Loucy (cell line): Measurements from ENCODE around the gene TTC31.

ENCODE experiments used
- H2AFZ ChIP-seq: fragments of 200-600 bp; sonication (generic); 2 replicates; pipeline ENCODE4 v1.6.0; 2016; ENCODE audit warnings: antibody characterized with exemption, mild to moderate bottlenecking, low read length, moderate library complexity
- H3F3A ChIP-seq: fragments of 200-600 bp; 2 replicates; pipeline ENCODE4 v1.6.0; 2016; ENCODE audit warnings: antibody characterized with exemption, low read depth, mild to moderate bottlenecking
- H3K27me3 ChIP-seq: fragments of 200-600 bp; sonication (generic); 2 replicates; pipeline ENCODE4 v1.6.1; 2014; ENCODE audit warnings: low read length, mild to moderate bottlenecking; ENCODE audit not compliant: insufficient read depth, poor library complexity, severe bottlenecking
- H3K36me3 ChIP-seq: fragments of 200-600 bp; sonication (generic); 2 replicates; pipeline ENCODE4 v1.6.1; 2016; ENCODE audit warnings: low read length; ENCODE audit not compliant: insufficient read depth
- H3K4me1 ChIP-seq: fragments of 200-600 bp; sonication (generic); 2 replicates; pipeline ENCODE4 v1.5.1; 2014; ENCODE audit warnings: low read length, mild to moderate bottlenecking; ENCODE audit not compliant: insufficient read depth, poor library complexity, severe bottlenecking
- H3K4me2 ChIP-seq: fragments of 200-600 bp; sonication (generic); 2 replicates; pipeline ENCODE4 v1.6.0; 2014; ENCODE audit warnings: antibody characterized with exemption, low read length, low read depth, mild to moderate bottlenecking; ENCODE audit not compliant: poor library complexity, severe bottlenecking
- H3K4me3 ChIP-seq: fragments of 200-600 bp; sonication (generic); 2 replicates; pipeline ENCODE4 v1.5.1; 2014; ENCODE audit warnings: low read length, mild to moderate bottlenecking, mixed read lengths; ENCODE audit not compliant: poor library complexity, severe bottlenecking
- H3K79me2 ChIP-seq: fragments of 200-600 bp; sonication (generic); 2 replicates; pipeline ENCODE4 v1.6.1; 2014; ENCODE audit warnings: low read length; ENCODE audit not compliant: insufficient read depth
- H3K9ac ChIP-seq: fragments of 200-600 bp; sonication (generic); 2 replicates; pipeline ENCODE4 v1.6.0; 2014; ENCODE audit warnings: mild to moderate bottlenecking, low read depth, low read length, moderate library complexity; ENCODE audit not compliant: poor library complexity, severe bottlenecking
- H3K9me2 ChIP-seq: fragments of 200-600 bp; sonication (generic); replicated peaks from 2 replicates; pipeline ENCODE4 v1.6.1; 2016; ENCODE audit warnings: low read depth, low read length, mixed read lengths
- H3K9me3 ChIP-seq: fragments of 200-600 bp; sonication (generic); 2 replicates; pipeline ENCODE4 v1.6.1; 2014; ENCODE audit warnings: mild to moderate bottlenecking, antibody characterized with exemption, low read length, low read depth; ENCODE audit not compliant: insufficient read depth
- H4K20me1 ChIP-seq: fragments of 200-600 bp; sonication (generic); 2 replicates; pipeline ENCODE4 v1.6.0; 2014; ENCODE audit warnings: antibody characterized with exemption, low read length, mild to moderate bottlenecking; ENCODE audit not compliant: insufficient read depth, poor library complexity, severe bottlenecking
- EZH2phosphoT487 ChIP-seq: fragments of 200-600 bp; IDR thresholded peaks from 2 replicates; pipeline ENCODE4 v1.6.1; 2018; ENCODE audit warnings: antibody characterized with exemption, mild to moderate bottlenecking, moderate library complexity, borderline replicate concordance
- TF ChIP-seq, protein P1 (sequence below): fragments of 200-600 bp; sonication (generic); conservative IDR thresholded peaks from 2 replicates; pipeline ENCODE4 v1.5.1; 2014; ENCODE audit warnings: mild to moderate bottlenecking, antibody characterized with exemption, low read length

TTC31 gene

DNA sequence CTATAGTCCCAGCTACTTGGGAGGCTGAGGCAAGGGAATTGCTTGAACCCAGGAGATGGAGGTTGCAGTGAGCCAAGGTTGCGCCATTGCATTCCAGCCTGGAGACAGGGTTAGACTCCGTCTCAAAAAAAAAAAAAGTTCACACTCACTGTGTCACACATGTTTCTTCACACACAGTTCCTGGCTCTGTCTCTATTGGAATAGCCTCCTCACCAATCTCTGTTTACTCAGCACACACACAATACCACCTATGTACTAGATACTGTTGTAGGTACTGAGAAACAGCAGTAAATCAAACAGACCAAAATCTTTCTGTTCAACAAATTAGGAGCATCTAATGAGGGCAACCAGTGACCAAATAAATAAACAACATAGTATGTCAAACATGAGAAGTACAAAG is 3.3 kb downstream of the TTC31 start:
- Histone ChIP-seq H3K9me3 (no peaks in the 10 kb centered on the region), H3F3A (no peaks in the 10 kb centered on the region), H3K9me2 (no peaks in the 10 kb centered on the region), H3K4me1 (peaks cover 11% of the 10 kb centered on the region), H2AFZ (no peak overlapping the region), H3K27me3 (no peaks in the 10 kb centered on the region), H4K20me1 (peaks cover 8% of the 10 kb centered on the region), H3K4me2 (no peak overlapping the region), H3K36me3 (peaks cover 10% of the 10 kb centered on the region; the same call in 1 of the 2 replicates), H3K4me3 (no peak overlapping the region), H3K9ac (no peak overlapping the region), H3K79me2 (peaks cover 30% of the 10 kb centered on the region)
- no peak for TF ChIP-seq EZH2phosphoT487
- TF ChIP-seq, protein P1, sequence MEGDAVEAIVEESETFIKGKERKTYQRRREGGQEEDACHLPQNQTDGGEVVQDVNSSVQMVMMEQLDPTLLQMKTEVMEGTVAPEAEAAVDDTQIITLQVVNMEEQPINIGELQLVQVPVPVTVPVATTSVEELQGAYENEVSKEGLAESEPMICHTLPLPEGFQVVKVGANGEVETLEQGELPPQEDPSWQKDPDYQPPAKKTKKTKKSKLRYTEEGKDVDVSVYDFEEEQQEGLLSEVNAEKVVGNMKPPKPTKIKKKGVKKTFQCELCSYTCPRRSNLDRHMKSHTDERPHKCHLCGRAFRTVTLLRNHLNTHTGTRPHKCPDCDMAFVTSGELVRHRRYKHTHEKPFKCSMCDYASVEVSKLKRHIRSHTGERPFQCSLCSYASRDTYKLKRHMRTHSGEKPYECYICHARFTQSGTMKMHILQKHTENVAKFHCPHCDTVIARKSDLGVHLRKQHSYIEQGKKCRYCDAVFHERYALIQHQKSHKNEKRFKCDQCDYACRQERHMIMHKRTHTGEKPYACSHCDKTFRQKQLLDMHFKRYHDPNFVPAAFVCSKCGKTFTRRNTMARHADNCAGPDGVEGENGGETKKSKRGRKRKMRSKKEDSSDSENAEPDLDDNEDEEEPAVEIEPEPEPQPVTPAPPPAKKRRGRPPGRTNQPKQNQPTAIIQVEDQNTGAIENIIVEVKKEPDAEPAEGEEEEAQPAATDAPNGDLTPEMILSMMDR: no peak

DNA sequence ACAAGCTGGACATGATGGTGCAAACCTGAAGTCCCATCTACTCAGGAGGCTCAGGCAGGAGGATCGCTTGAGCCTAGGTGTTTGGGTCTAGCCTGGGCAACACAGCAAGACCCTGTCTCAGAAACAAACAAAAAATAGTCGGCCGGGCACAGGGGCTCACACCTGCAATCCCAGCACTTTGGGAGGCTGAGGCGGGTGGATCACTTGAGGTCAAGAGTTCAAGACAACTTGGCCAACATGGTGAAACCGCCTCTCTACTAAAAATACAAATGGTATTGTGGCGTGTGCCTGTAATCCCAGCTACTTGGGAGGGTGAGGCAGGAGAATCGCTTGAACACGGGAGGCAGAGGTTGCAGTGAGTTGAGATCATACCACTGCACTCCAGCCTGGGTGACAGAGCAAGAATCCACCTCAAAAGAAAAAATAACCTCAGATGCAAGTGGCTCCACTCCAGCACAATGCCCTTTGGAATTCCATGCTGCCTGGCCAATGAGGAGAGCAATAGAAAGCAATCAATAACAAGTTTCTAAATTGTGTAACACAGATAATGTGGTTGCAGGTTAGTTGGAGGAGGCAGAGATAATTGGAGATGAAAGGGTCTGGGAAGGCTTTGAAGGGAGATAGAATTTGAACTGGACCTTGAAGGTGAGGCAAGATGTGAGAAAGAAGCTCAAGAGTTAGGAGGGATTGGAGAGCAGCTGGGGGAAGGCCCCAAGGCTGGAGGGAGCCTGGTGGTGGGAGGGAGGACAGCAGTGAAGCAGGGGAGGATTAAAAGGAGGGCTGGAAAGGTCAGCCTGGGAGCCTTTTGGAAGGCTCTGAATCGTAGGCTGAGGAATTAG is 6.0 kb downstream of the TTC31 start:
- Histone ChIP-seq H3K9me3 (no peaks in the 10 kb centered on the region), H3K9ac (no peak overlapping the region), H3K36me3 (peaks cover 38% of the 10 kb centered on the region; the same call in 1 of the 2 replicates), H3K4me1 (no peaks in the 10 kb centered on the region), H3K4me2 (no peak overlapping the region), H3K9me2 (no peaks in the 10 kb centered on the region), H3K4me3 (no peak overlapping the region), H4K20me1 (no peaks in the 10 kb centered on the region), H3F3A (no peaks in the 10 kb centered on the region), H3K79me2 (peaks cover 9% of the 10 kb centered on the region; the same call in 1 of the 2 replicates), H2AFZ (no peak overlapping the region), H3K27me3 (no peaks in the 10 kb centered on the region)
- TF ChIP-seq, protein P1: no peak
- TF ChIP-seq EZH2phosphoT487: no peak

DNA sequence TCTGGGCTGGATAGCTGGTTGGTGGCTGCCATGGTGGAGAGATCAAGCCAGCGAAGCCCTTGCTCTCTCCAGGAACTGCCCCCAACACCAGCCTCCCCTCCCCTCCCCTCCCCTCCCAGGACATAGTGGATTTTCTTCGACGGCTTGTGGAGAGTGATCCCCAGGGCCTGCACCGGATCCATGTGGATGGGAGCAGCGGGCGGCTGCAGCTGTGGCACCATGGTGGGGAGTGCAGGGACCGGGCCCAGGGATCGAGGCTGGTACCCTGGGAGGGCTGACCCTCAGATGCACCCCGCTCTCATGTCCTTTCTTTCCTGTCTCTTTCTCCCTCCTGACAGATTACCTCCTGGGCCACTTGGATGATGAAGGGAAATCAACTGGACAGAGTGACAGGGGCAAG is 7.0 kb downstream of the TTC31 start:
- Histone ChIP-seq H3K4me2 (no peak overlapping the region), H3K4me3 (no peak overlapping the region), H3K36me3 (peaks cover 40% of the 10 kb centered on the region; the same call in 1 of the 2 replicates), H4K20me1 (no peaks in the 10 kb centered on the region), H3K79me2 (0 out of 2 replicates have a peak, but pooled peaks cover 5% of the 10 kb centered on the region), H3K9me2 (no peaks in the 10 kb centered on the region), H3K27me3 (no peaks in the 10 kb centered on the region), H3F3A (no peaks in the 10 kb centered on the region), H2AFZ (no peak overlapping the region), H3K9ac (no peak overlapping the region), H3K9me3 (no peaks in the 10 kb centered on the region), H3K4me1 (no peaks in the 10 kb centered on the region)
- TF ChIP-seq EZH2phosphoT487: no peak
- TF ChIP-seq, protein P1: no peak
